HG02642 (cell line): ENCODE measurements around the gene R3HDM2.

ENCODE experiments used
- ATAC-seq: cut with Tn5 transposase; IDR thresholded peaks from one replicate; pipeline ENCODE4 v1.9.1; 2021; ENCODE audit warnings: mild to moderate bottlenecking; ENCODE audit not compliant: unreplicated experiment, poor library complexity

Gene R3HDM2

DNA sequence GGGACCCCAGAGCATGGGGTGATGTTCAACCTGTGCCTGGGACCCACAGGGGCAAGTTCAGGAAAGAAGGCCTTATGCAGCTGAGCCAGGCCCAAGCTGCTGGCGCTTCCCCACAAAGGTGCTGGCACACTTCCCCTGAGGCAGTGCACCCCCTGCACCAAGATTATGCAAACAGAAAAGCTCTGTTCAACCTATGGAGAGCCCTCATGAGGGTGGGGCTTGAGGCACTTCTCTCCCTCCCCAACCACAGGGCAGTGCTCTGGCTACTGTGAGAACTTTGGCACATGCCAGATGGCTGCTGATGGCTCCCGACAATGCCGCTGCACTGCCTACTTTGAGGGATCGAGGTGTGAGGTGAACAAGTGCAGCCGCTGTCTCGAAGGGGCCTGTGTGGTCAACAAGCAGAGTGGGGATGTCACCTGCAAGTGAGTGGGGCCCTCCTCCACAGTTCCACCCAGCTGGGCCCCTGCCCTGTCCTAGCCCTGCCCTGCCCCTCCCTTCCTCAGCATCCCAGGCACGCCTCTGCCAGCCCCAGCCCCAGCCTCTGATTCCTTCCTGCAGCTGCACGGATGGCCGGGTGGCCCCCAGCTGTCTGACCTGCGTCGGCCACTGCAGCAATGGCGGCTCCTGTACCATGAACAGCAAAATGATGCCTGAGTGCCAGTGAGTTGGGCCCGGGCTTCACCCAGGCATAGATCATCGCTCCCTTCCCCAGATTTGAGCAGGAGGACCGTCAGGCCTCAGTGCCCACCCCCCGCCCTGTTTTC lies 219.7 kb downstream of the R3HDM2 start:
- ATAC-seq, result no peak

DNA sequence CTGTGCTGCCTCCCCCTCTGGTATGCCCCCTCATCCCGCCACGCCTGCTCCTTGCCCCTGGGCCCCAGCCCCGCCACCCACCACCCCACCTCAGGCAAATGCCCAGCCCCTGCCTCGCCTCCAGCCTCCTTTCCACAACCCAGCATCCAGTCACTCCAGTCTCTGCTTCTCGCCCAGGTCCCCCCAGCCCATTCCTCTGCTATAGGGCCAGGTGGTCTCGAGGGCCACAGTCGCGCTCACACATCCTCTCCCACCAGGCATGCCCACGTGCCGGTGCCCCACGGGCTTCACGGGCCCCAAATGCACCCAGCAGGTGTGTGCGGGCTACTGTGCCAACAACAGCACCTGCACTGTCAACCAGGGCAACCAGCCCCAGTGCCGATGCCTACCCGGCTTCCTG lies 220.4 kb downstream of the R3HDM2 start:
- ATAC-seq, result no peak

DNA sequence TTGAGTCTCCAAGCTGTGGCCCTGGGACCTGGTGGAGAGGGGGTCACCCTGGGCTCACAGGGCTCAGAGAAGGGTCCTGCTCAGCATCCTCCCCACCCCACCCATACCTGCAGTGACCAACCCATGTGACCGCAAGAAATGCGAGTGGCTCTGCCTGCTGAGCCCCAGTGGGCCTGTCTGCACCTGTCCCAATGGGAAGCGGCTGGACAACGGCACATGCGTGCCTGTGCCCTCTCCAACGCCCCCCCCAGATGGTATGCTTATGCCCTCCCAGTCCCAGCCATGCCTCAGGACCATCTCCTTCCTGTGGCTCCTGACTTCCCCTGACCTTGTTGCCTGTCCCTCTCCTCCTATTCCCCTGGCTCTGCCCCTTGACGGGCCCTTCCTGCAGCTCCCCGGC lies 220.9 kb downstream of the R3HDM2 start:
- no peak for ATAC-seq

DNA sequence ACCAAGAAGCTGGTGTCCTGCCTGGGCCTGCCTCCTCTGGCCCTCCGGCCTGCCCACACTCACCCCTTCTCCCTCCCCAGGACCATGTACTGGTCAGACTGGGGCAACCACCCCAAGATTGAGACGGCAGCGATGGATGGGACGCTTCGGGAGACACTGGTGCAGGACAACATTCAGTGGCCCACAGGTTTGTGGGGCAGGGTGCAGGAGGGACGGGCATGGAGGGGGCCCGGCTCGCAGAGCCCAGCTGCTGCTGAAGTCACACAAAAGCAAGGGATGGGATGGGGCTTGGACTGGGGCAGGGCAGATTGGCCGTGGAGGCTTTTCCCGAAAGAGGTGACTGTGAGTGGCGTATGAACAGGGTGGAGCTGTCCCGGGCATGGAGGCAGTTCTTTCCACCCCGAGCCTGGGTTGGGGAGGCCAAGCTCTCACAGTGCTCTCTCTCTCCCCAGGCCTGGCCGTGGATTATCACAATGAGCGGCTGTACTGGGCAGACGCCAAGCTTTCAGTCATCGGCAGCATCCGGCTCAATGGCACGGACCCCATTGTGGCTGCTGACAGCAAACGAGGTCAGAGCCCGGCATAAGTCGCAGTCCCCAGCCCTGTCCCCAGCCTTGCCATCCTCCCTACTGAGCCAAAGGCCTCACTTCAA lies 222.1 kb downstream of the R3HDM2 start:
- no peak for ATAC-seq

DNA sequence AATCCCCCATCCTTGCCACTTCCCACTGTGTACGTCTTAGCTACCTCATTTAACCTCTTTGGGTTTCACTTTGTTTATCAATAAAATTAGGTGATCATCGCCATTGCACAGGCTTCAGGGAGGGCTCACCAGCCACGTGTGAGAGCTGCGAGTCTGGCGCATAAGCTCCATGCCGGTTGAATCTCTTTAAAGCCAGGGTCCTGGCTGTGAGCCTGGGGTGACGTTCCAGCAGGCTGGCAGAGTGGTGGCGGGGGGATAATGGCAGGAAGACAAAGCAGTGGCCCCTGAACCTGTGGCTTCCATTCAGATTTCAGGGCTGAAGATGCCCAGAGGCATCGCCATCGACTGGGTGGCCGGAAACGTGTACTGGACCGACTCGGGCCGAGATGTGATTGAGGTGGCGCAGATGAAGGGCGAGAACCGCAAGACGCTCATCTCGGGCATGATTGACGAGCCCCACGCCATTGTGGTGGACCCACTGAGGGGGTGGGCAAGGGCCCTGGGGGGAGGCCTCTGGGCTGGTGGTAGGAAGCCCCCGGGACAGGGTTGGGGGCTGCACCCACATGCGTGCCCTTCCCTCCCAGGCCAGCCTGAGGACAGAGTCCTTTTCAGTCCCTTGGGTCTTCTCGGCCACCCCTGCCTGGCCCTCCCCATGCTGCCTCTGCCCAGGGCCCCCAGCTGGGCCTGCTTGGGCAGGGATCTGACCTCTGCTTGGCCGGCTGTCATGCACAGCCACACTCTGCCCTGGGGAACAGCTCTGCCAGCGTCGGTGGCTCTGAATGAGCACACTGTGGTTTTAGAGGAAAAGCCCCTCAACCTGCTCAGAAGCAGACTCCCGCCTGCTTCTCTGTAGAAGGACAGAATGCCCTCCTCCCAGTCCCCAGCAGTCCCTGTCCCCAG lies 222.9 kb downstream of the R3HDM2 start:
- no peak for ATAC-seq

DNA sequence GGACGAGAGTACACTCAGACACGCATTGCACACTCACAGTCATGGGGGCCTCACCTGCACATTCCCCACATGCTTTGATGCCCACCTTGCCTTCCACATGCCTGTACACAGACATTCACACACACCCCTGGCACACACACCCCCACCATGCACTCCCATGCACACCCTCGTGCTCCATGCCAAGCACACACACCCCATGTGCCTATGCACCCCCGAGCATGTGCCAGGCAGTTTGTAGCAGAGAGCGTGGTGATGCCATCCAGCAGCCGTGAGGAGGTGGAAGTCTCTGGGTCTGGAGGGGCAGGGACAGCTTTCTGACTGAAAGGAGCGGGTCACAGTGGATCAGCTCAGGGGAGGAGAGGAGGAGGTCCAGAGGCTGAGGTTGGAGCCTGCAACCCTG lies 224.9 kb downstream of the R3HDM2 start:
- no peak for ATAC-seq

DNA sequence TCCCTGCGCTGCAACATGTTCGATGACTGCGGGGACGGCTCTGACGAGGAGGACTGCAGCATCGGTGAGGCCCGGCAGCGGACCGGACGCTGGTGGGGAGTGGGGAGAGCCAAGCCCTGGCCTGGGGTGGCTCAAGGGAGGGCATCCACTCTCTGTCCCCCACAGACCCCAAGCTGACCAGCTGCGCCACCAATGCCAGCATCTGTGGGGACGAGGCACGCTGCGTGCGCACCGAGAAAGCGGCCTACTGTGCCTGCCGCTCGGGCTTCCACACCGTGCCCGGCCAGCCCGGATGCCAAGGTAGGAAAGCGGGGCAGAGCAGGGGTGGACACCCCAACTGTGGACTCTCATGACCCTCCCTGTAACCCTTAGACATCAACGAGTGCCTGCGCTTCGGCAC lies 225.7 kb downstream of the R3HDM2 start:
- no peak for ATAC-seq

DNA sequence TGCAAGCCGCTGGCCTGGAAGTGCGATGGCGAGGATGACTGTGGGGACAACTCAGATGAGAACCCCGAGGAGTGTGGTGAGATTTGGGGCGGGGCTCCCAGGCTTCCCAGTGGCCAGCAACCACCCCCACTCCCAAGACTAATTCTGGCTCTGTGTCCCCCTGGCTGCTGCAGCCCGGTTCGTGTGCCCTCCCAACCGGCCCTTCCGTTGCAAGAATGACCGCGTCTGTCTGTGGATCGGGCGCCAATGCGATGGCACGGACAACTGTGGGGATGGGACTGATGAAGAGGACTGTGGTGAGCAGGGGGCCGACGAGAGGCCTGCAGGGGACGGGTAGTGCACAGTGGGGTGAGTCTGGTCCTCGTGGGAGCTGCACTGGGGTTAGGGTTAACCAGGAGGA lies 226.4 kb downstream of the R3HDM2 start:
- no peak for ATAC-seq

DNA sequence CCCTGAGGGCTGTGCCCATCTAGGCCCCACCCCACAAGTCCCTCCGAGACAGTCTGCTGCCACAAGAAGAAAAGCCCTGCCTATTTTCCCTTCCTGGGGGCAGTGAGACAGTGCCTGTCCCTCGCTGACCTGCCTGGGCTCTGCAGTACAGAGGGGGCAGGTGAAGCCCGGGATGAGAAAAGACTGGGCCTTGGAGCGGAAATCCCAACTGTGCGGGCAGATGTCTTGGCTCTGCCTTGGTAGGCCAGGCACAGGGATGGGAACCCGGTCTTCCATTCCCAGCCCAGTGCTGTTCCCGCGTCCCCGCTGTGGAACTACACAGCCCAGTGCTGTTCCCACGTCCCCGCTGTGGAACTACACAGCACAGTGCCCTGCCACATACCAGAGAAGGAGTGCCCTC lies 227.1 kb downstream of the R3HDM2 start:
- ATAC-seq, result no peak
